HepG2 (cell line): ENCODE results near the gene UCKL1. TPM values are rescaled to one million over a fixed set of nuclear protein-coding genes. Genes with fewer than 3 reads are reported as not detected.

Source experiments
- ARNTL ChIP-seq: sonication (generic); formaldehyde crosslinking; IDR thresholded peaks from 2 replicates; pipeline ENCODE4 v1.4.0; 2020; ENCODE audit warnings: mild to moderate bottlenecking, missing genetic modification reagents
- ATF1 ChIP-seq: IDR thresholded peaks from 2 replicates; pipeline ENCODE4 v1.6.1; 2016; ENCODE audit warnings: mild to moderate bottlenecking, control low read depth
- DNMT3B ChIP-seq: conservative IDR thresholded peaks from 2 replicates; pipeline ENCODE4 v1.6.1; 2016; ENCODE audit warnings: missing biosample characterization, control low read depth
- HNF4G ChIP-seq, 2 experiments: sonication (generic) in 1 of 2; formaldehyde crosslinking in 1 of 2; IDR thresholded peaks; 2 replicates each; pipeline versions ENCODE4 v1.4.0 to v1.6.1; 2011 to 2020; ENCODE audit warnings: borderline replicate concordance in 2 of 2, low read depth in 2 of 2, mild to moderate bottlenecking in 2 of 2, low read length in 1 of 2, missing genetic modification reagents in 1 of 2, moderate library complexity in 1 of 2
- HOXA7 ChIP-seq: sonication (generic); formaldehyde crosslinking; IDR thresholded peaks from 2 replicates; pipeline ENCODE4 v1.8.1; 2022; ENCODE audit warnings: mild to moderate bottlenecking, missing genetic modification reagents, moderate library complexity
- MTA3 ChIP-seq: sonication (generic); formaldehyde crosslinking; IDR thresholded peaks from 2 replicates; pipeline ENCODE4 v1.4.0; 2020; ENCODE audit warnings: missing genetic modification reagents
- NFIC ChIP-seq: IDR thresholded peaks from 2 replicates; pipeline ENCODE4 v1.6.1; 2012; ENCODE audit warnings: mild to moderate bottlenecking, low read length, inconsistent platforms
- RFX3 ChIP-seq: IDR thresholded peaks from 2 replicates; pipeline ENCODE4 v1.6.1; 2016; ENCODE audit warnings: missing biosample characterization, missing genetic modification reagents
- TP53 ChIP-seq: sonication (generic); formaldehyde crosslinking; conservative IDR thresholded peaks from 2 replicates; pipeline ENCODE4 v1.4.0; 2020; ENCODE audit warnings: missing genetic modification reagents
- TRIM24 ChIP-seq: sonication (generic); formaldehyde crosslinking; IDR thresholded peaks from 2 replicates; pipeline ENCODE4 v1.8.0; 2022; ENCODE audit warnings: mild to moderate bottlenecking, missing genetic modification reagents
- ZMYM3 ChIP-seq: sonication (generic); formaldehyde crosslinking; IDR thresholded peaks from 2 replicates; pipeline ENCODE4 v1.5.1; 2020; ENCODE audit warnings: mild to moderate bottlenecking, missing genetic modification reagents
- ZNF138 ChIP-seq: sonication (generic); formaldehyde crosslinking; IDR thresholded peaks from 2 replicates; pipeline ENCODE4 v1.5.0; 2020; ENCODE audit warnings: mild to moderate bottlenecking, low read depth, missing genetic modification reagents
- ZNF335 ChIP-seq: sonication (generic); formaldehyde crosslinking; IDR thresholded peaks from 2 replicates; pipeline ENCODE4 v1.4.0; 2020; ENCODE audit warnings: missing genetic modification reagents
- polyA plus RNA-seq, 8 experiments: library from polyadenylated mRNA; depleted of rRNA in 3 of 8; stranded (reverse) in 7 of 8; unstranded in 1 of 8; fragments of >200 nt; fragmentation: Illumina TruSeq in 4 of 8; extraction: Trizol in 4 of 8; gene quantifications; 2 replicates each; pipeline versions ENCODE4 v1.2.1 to v1.2.3, GENCODE V29; 2011 to 2016; ENCODE audit warnings: low read depth in 4 of 8, missing spikeins in 1 of 8, mixed read lengths in 1 of 8; ENCODE audit not compliant: insufficient read depth in 1 of 8
- total RNA-seq, 5 experiments: library from RNA; depleted of rRNA; stranded (reverse); fragments of >200 nt; fragmentation: Illumina TruSeq; extraction: Trizol; gene quantifications; 2 replicates each; pipeline ENCODE4 v1.2.3, GENCODE V29; 2016; ENCODE audit warnings: low read depth in 1 of 5
- TF ChIP-seq, protein P1 (sequence below): sonication (generic); formaldehyde crosslinking; IDR thresholded peaks from 2 replicates; pipeline ENCODE4 v1.8.1; 2023; ENCODE audit warnings: mild to moderate bottlenecking, missing genetic modification reagents, borderline replicate concordance
- TF ChIP-seq, protein P2 (sequence below): sonication (generic); formaldehyde crosslinking; IDR thresholded peaks from 2 replicates; pipeline ENCODE4 v1.4.0; 2020; ENCODE audit warnings: missing genetic modification reagents, low read depth, mild to moderate bottlenecking, borderline replicate concordance
- TF ChIP-seq, protein P3 (sequence below): sonication (generic); formaldehyde crosslinking; IDR thresholded peaks from 2 replicates; pipeline ENCODE4 v1.5.0; 2020; ENCODE audit warnings: mild to moderate bottlenecking, missing genetic modification reagents, moderate library complexity
- TF ChIP-seq, protein P4 (sequence below): sonication (generic); formaldehyde crosslinking; IDR thresholded peaks from 2 replicates; pipeline ENCODE4 v1.4.0; 2020; ENCODE audit warnings: missing genetic modification reagents
- TF ChIP-seq, protein P5 (sequence below): sonication (generic); formaldehyde crosslinking; IDR thresholded peaks from 2 replicates; pipeline ENCODE4 v1.5.0; 2020; ENCODE audit warnings: missing genetic modification reagents
- TF ChIP-seq, protein P6 (sequence below): sonication (generic); formaldehyde crosslinking; IDR thresholded peaks from 2 replicates; pipeline ENCODE4 v1.4.0; 2020; ENCODE audit warnings: missing genetic modification reagents

The UCKL1 gene
- total and polyA plus RNA-seq, 2 of the 13 experiments (the other 11 are each of a cell fraction or from before 2014, with no cell fraction given), result 50.2 to 126 TPM

DNA sequence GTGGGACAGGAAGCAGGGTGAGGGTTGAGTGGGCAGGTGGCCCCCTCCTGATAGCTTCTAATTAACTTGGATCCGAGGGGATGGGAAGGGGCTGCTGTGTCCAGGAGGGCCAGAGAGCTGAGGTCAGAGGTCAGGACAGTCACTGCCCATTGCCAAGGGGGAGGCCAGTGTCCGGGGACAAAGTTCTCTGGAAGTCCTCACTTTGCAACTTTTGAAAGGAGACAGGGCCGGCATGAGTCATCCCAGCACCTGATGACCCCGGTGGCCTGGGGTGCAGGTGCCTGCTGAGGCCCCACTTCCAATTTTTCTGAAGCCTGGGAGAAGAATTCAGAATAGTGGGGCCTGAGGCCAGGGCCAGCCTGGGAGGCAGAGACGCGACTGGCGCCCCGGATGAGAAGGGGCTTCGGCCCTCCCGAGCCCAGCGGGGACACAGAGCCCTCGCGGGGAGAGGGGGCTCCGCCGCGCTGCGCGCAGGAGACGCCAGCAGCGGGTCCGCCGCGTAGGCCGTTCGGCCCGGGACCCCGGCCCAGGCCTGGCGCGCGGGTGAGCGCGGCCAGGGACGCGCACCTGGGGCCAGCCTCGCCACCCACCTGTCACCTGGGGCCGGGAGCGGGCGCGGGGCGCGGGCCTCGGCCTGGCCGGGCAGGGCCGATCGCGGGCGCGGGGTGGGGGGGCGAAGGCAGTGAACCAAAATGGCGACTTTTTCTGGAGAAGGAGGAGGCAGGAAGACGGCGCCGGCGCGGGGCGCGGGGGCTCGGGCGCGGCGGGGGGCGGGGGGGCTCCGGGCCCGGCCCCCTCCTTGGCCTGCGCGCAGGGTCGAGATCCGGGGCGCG lies 12.9 kb upstream of the UCKL1 start (continued):
- TF ChIP-seq ZMYM3 (CRISPR knock-in tag) (peak; percentile 68), TRIM24 (CRISPR knock-in tag) (no peak), NFIC (no peak; the same call in 1 of the 2 replicates), DNMT3B (CRISPR knock-in tag) (peak; percentile 69; the same call in 1 of the 2 replicates), TP53 (CRISPR knock-in tag) (no peak), ZNF138 (CRISPR knock-in tag) (peak; percentile 58; the same call in 1 of the 2 replicates), HOXA7 (CRISPR knock-in tag) (no peak), MTA3 (no peak), ZNF335 (CRISPR knock-in tag) (no peak; the same call in 1 of the 2 replicates), ARNTL (0 out of 2 replicates have a peak, but pooled peaks have one; percentile 54), RFX3 (CRISPR knock-in tag) (no peak), ATF1 (CRISPR knock-in tag) (no peak), HNF4G (IDR thresholded peaks at IDR 0.05; ENCODE audit: borderline replicate concordance, low read depth, low read length) (peak; percentile 93), HNF4G (CRISPR knock-in tag; IDR thresholded peaks at IDR 0.05; ENCODE audit: borderline replicate concordance, low read depth) (peak; percentile 95)
- TF ChIP-seq, protein P1, sequence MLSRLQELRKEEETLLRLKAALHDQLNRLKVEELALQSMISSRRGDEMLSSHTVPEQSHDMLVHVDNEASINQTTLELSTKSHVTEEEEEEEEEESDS (CRISPR knock-in tag), result no peak
- TF ChIP-seq, protein P2, sequence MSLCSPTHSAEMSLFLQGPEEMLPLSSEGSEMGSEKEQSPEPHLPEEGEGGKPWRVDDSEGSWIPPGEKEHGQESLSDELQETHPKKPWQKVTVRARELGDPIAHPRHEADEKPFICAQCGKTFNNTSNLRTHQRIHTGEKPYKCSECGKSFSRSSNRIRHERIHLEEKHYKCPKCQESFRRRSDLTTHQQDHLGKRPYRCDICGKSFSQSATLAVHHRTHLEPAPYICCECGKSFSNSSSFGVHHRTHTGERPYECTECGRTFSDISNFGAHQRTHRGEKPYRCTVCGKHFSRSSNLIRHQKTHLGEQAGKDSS, result peak; percentile 87; the same call in 1 of the 2 replicates
- TF ChIP-seq, protein P3, sequence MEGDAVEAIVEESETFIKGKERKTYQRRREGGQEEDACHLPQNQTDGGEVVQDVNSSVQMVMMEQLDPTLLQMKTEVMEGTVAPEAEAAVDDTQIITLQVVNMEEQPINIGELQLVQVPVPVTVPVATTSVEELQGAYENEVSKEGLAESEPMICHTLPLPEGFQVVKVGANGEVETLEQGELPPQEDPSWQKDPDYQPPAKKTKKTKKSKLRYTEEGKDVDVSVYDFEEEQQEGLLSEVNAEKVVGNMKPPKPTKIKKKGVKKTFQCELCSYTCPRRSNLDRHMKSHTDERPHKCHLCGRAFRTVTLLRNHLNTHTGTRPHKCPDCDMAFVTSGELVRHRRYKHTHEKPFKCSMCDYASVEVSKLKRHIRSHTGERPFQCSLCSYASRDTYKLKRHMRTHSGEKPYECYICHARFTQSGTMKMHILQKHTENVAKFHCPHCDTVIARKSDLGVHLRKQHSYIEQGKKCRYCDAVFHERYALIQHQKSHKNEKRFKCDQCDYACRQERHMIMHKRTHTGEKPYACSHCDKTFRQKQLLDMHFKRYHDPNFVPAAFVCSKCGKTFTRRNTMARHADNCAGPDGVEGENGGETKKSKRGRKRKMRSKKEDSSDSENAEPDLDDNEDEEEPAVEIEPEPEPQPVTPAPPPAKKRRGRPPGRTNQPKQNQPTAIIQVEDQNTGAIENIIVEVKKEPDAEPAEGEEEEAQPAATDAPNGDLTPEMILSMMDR (CRISPR knock-in tag), result no peak; the same call in 1 of the 2 replicates
- TF ChIP-seq, protein P4, sequence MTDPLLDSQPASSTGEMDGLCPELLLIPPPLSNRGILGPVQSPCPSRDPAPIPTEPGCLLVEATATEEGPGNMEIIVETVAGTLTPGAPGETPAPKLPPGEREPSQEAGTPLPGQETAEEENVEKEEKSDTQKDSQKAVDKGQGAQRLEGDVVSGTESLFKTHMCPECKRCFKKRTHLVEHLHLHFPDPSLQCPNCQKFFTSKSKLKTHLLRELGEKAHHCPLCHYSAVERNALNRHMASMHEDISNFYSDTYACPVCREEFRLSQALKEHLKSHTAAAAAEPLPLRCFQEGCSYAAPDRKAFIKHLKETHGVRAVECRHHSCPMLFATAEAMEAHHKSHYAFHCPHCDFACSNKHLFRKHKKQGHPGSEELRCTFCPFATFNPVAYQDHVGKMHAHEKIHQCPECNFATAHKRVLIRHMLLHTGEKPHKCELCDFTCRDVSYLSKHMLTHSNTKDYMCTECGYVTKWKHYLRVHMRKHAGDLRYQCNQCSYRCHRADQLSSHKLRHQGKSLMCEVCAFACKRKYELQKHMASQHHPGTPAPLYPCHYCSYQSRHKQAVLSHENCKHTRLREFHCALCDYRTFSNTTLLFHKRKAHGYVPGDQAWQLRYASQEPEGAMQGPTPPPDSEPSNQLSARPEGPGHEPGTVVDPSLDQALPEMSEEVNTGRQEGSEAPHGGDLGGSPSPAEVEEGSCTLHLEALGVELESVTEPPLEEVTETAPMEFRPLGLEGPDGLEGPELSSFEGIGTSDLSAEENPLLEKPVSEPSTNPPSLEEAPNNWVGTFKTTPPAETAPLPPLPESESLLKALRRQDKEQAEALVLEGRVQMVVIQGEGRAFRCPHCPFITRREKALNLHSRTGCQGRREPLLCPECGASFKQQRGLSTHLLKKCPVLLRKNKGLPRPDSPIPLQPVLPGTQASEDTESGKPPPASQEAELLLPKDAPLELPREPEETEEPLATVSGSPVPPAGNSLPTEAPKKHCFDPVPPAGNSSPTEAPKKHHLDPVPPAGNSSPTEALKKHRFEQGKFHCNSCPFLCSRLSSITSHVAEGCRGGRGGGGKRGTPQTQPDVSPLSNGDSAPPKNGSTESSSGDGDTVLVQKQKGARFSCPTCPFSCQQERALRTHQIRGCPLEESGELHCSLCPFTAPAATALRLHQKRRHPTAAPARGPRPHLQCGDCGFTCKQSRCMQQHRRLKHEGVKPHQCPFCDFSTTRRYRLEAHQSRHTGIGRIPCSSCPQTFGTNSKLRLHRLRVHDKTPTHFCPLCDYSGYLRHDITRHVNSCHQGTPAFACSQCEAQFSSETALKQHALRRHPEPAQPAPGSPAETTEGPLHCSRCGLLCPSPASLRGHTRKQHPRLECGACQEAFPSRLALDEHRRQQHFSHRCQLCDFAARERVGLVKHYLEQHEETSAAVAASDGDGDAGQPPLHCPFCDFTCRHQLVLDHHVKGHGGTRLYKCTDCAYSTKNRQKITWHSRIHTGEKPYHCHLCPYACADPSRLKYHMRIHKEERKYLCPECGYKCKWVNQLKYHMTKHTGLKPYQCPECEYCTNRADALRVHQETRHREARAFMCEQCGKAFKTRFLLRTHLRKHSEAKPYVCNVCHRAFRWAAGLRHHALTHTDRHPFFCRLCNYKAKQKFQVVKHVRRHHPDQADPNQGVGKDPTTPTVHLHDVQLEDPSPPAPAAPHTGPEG (CRISPR knock-in tag), result 0 out of 2 replicates have a peak, but pooled peaks have one; percentile 57
- TF ChIP-seq, protein P5, sequence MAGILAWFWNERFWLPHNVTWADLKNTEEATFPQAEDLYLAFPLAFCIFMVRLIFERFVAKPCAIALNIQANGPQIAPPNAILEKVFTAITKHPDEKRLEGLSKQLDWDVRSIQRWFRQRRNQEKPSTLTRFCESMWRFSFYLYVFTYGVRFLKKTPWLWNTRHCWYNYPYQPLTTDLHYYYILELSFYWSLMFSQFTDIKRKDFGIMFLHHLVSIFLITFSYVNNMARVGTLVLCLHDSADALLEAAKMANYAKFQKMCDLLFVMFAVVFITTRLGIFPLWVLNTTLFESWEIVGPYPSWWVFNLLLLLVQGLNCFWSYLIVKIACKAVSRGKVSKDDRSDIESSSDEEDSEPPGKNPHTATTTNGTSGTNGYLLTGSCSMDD (CRISPR knock-in tag), result no peak
- TF ChIP-seq, protein P6, sequence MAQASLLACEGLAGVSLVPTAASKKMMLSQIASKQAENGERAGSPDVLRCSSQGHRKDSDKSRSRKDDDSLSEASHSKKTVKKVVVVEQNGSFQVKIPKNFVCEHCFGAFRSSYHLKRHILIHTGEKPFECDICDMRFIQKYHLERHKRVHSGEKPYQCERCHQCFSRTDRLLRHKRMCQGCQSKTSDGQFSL (CRISPR knock-in tag), result peak; percentile 83
